GM20000 (cell line): ENCODE measurements around the gene CELSR1.
"Not testable (repeated sequence)": the region's sequence is repeated elsewhere in the genome, so short reads cannot be mapped to it uniquely, and the experiment has no call there.

Experiments
- DNase-seq: peaks from one replicate; pipeline ENCODE4 v3.0.0; 2012; ENCODE audit warnings: low spot score
- TF ChIP-seq, protein P1 (sequence below): IDR thresholded peaks from 2 replicates; pipeline ENCODE4 v1.5.1; 2012; ENCODE audit warnings: mild to moderate bottlenecking, control low read depth; ENCODE audit errors: extremely low read depth, missing control alignments

The CELSR1 gene

DNA sequence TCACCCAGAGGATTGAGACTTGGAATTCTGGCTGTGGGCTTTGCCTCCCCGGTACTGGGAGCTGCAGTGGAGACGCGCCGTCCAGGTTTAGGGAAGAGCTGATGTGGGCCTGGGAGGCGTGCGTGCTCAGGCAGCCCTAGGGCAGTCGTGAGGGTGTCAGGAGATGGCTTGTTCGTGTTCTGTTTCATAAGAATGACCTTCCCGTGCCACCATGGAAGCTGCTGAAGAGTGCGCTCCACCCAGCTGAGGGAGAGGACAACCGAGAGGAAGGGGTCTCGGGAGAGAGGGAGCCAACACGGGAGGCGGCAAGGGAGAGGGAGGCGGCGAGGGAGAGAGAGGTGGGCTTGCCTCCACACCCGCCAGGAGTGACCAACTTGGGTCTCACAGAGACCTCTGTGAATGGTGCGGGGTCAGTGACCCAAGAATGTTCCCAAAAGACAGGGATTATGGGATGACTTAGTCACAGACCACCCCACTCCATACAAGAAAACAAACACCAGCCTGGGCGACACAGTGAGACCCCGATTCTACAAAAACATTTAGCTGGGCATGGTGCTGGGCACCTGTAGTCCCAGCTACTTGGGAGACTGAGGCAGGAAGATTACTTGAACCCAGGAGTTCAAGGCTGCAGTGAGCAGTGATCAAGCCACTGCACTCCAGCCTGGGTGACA lies 216.6 kb downstream of the CELSR1 start:
- no peak for DNase-seq
- TF ChIP-seq, protein P1, sequence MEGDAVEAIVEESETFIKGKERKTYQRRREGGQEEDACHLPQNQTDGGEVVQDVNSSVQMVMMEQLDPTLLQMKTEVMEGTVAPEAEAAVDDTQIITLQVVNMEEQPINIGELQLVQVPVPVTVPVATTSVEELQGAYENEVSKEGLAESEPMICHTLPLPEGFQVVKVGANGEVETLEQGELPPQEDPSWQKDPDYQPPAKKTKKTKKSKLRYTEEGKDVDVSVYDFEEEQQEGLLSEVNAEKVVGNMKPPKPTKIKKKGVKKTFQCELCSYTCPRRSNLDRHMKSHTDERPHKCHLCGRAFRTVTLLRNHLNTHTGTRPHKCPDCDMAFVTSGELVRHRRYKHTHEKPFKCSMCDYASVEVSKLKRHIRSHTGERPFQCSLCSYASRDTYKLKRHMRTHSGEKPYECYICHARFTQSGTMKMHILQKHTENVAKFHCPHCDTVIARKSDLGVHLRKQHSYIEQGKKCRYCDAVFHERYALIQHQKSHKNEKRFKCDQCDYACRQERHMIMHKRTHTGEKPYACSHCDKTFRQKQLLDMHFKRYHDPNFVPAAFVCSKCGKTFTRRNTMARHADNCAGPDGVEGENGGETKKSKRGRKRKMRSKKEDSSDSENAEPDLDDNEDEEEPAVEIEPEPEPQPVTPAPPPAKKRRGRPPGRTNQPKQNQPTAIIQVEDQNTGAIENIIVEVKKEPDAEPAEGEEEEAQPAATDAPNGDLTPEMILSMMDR = no peak

DNA sequence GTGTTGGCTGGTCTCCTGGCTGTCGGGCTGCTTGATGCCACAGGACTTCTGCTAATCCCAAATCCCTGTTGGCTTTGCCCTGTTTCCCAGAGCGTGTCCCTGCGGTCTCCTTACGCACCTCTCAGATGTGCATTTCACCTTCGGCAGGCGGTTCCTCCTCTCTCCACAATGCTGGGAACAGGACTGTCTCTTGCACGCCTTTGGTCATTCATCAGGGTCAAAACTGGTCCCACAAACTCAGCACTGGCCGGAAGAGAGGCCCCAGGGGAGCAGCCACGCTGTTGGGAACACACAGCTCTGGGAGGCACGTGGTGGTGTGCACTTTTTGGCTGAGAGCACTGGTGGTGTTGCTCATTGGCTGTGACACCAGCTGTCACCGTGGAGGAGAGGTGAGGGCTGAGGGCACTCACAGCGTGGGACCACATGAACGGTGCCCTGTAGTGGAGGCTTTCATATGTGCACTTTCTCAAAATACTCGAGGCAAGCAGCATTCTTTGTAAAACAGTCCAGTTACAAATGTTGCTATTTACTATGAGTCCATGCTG lies 217.2 kb downstream of the CELSR1 start:
- TF ChIP-seq, protein P1 = no peak
- DNase-seq = no peak

DNA sequence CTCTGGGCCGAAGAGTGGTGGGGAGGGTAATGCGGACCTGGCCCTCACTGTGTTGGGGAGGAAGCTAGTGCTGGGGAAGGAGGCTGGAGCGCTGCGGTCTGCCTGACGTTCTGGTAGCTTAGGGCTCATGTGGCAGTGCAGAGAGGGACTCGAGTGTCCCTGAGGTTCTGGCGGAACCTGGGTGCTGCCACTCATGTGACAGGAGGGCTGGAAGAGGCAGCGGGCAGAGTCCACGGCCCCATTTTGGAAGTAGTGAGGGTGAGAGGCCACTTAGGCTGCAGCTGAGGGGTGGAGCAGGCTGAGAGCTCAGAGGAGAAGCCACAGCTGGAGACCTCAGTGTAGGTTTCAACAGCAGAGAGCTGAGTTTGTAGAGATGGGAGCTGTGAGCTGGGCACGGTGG lies 218.1 kb downstream of the CELSR1 start:
- DNase-seq = no peak
- TF ChIP-seq, protein P1 = no peak

DNA sequence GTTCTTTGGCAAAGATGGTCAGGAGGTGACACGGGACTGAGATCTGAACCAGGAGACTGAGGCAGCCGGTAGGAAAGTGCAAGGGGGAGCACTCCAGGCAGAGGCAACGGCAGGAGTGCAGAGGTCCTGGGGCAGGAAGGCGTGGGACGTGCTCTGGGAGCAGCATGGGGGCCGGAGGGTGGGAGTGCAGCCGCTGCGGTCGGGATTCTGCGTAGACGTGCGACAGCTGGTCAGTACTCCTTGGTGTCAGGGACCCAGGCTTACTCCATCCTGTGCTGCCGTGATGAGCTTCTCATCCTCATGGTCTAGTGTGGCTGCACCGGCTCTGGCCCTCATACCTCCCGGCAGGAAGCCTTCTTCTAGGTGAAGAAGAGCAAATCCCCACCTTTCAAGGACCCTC lies 218.8 kb downstream of the CELSR1 start:
- DNase-seq = no peak
- TF ChIP-seq, protein P1 = no peak

DNA sequence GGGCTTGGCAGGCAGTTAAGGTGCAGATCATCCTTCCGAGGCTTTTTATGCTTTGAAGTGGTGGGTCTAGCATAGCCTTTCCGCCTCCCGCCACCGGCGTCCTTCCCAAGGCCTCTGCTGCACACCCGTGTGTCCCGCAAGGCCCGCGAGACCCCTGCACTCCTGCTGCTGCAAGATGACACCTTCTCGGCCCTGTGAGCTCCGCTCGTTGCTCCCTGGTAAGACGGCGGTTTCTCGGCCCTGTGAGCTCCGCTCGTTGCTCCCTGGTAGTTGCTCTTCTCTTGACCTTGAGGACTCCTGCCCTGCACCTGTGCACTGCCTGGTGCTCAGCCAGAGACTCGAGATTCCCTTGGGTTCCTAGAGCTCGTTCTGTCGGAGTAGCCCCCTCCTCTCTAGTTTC lies 219.8 kb downstream of the CELSR1 start:
- DNase-seq = no peak
- TF ChIP-seq, protein P1 = no peak

DNA sequence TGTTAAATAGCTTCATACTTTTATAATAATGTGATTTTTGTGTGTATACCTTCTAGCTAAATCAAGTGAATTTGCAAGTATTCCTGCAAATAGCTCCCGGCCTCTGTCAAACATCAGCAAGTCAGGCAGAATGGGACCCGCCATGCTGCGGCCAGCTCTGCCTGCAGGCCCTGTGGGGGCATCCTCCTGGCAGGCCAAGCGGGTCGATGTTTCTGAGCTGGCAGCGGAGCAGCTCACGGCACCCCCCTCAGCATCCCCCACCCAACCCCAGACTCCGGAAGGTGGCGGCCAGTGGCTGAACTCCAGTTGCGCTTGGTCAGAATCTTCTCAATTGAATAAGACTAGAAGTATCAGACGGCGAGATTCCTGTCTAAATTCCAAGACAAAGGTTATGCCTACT lies 221.4 kb downstream of the CELSR1 start:
- no peak for DNase-seq
- TF ChIP-seq, protein P1 = no peak

DNA sequence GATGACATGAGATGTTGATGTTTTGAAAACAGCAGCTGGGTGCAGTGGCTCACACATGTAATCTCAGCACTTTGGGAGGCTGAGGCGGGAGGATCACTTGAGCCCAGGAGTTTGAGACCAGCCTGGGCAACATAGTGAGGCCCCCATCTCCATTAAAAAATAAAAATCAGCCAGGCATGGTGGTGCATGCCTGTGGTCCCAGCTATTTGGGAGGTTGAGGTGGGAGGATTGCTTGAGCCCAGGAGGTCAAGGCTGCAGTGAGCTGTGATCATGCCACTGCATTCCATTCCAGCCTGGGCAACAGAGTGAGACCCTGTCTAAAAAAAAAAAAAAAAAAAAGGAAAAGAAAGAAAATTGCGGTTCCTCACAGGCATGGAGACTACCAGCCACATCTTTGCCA lies 224.6 kb downstream of the CELSR1 start:
- not testable (repeated sequence) for DNase-seq

DNA sequence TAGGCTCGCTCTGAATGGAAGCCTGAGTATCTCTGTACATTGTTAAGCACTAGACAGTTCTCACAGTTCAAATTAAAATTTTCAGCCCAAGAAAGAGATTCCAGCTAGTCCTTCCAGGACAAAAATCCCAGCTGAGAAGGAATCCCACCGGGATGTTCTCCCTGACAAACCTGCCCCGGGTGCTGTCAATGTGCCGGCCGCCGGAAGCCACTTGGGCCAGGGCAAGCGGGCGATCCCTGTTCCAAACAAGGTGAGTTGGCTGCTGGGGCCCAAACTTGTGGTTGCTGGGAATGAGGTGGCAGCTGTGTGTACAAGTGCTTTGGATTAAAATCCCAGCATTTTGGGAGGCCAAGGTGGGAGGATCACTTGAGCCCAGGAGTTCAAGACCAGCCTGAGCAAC lies 225.4 kb downstream of the CELSR1 start:
- TF ChIP-seq, protein P1 = no peak
- DNase-seq = no peak
